Measurements from ENCODE around the gene GRIK4. TPM values are rescaled to one million over a fixed set of nuclear protein-coding genes. Genes with fewer than 3 reads are reported as not detected.

Gene GRIK4
- total RNA-seq, 1 donor from 2014 or later = 0.10 TPM

DNA sequence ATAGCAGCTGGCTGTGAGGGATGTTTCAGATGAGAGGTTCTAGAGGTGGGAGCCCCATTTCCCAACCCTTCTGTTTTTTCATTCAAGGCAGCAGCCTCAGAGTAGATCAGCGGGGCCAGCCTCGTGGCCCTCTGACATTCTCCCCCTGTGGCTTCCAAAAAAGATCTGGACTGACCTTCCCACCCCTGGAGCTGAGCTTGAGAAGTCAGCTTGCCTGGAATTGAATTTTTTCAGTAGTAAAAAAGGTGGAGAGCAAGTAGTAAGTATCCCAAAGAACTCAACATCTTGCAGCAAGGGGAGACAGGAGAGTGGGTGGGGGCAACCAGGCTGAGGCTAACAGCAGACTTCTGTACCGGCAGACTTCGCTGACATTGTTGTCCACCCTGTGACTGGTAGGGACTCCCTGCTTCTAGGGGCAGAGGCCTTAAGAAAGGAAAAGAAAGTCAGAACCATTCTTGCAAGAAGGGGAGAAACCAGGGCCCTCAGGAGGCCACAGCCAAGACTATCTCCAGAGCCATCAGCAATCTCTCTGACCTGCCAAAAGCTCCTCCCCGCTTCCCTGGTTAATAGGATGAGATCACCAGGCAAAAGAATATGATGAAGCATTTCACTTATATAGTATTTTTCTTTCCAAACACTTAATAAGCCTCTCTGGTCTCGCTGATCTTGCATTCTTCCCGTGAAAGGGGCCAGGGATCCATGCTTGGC is 2.0 kb upstream of the GRIK4 start:
- peak; percentile 77 for DNase-seq (ENCODE audit: low spot score)

DNA sequence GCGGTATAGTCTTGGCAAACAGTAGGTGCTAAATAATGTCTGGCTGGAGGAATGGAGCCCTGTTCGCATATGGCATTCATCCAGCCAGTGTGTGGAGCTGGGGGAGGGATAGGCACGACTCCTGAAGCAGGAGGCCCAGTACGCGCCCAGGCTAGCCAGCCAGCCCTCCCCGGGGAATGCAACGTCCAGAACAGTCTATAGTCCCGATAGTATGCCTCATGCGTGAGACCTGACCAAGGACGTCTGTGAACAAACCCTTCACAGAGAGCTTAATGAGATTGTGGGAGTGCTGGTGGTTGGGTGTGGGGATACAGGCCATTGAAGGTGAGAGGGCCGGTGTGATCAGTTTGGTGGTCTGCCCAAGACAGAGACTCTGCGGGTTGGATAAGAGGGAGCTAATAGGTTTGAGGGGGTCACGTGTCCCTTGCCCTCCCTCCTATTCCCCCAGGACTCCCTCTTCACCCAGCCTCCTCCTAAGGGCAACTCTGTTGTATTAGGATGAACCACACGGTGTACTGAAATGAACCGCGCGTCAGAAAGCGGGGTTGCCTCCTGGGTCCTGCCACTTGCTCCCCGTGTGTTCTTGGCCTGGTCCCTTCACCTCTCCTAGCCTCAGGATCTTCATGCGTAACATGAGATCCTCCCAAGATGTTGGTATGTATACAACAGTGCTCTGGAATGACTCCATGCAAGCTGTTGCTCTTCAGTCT is 987 bp upstream of the GRIK4 start:
- peak; percentile 87 for DNase-seq (ENCODE audit: low spot score)

GRCh38 chr11:120511820-120512738 is 531 bp downstream of the GRIK4 start:
- peak; percentile 83 for DNase-seq (ENCODE audit: low spot score)

DNA sequence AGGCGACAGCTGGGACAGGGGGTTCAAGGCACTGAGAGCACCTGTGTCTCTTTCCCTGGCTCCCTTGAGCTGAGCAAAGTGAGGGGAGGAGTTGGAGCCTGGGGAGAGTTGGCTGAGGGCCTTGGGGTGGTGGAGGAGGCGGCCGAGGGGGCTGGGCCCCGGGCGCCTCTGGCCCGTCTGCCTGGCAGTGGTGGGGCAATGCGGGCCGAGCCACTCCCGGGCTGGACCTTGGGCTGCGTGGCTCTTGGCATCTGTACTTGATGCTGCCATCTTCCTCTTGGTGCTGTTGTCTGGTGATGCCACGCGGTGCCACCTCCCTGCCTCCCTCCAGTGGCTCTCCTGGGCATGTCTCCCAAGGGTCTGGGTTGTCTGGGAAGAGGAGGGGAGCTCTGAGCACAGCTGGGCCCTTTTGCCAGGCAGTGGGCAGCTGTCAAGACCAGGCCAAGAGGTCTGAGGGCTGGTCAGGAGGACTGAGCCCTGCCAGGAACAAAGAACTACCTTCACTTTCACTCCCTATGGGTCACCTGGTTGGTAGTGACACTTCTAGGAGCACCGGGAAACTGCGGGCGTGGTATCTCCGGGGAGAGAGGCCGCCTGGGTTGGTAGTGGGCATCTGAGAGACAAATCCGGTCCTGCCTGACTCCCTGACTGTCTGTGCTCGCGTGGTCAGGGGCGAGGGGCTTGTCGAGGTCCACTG is 1.3 kb downstream of the GRIK4 start:
- peak; percentile 83 for DNase-seq (ENCODE audit: low spot score)

GRCh38 chr11:120513436-120514315 is 2.1 kb downstream of the GRIK4 start:
- peak; percentile 57 for DNase-seq (ENCODE audit: low spot score)

- peak; percentile 83 for DNase-seq (ENCODE audit: low spot score)
These were observed 3.1 kb downstream of the GRIK4 start for GRCh38 chr11:120514541-120515121.

GRCh38 chr11:120515186-120515723 is 3.7 kb downstream of the GRIK4 start:
- peak; percentile 74 for DNase-seq (ENCODE audit: low spot score)

GRCh38 chr11:120516461-120517389 is 5.2 kb downstream of the GRIK4 start:
- DNase-seq (ENCODE audit: low spot score) = peak; percentile 85

GRCh38 chr11:120517390-120517761 is 5.8 kb downstream of the GRIK4 start:
- DNase-seq (ENCODE audit: low spot score) = peak; percentile 33

DNA sequence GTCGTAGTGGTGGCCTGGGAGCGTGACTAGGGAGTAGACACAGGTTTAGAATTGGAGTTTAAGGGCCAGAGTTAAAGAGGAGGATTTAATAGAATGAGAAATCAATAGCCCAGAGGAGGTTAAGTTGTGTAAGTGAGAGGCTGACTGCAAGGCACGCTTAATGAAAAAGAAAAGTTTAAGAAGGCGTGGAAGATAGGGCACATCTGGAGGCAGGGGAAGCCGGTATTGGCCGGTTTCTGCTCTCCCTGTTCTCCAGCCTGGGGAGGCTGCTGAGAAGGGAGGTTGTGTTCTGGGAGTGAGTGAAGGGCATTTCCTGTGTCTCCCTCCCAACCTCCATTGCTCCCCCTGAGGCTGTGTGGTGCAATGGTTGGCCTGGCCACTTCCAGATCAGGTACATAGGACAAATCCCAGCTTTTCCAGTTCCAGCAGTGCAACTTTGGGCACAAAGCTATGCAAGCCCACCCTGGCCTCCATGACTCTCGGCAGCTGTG is 6.3 kb downstream of the GRIK4 start:
- peak; percentile 55 for DNase-seq (ENCODE audit: low spot score)

DNA sequence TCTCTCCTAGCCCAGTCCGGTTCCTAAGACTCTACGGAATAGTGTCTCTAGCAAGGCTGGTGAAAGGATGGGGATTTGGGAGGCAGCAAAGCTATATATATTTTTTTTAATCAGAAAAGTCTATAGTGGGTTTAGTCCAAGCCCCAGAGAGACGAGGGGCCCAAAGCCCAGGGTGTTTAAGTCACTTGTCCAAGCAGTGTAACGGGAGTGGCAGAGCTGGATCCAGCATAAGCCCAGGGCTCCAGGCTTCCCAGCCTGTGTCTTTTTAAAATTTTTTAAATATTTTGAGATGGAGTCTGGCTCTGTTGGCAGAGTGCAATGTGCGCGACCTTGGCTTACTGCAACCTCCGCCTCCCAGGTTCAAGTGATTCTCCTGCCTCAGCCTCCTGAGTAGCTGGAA is 6.8 kb downstream of the GRIK4 start:
- DNase-seq (ENCODE audit: low spot score) = peak; percentile 18

DNA sequence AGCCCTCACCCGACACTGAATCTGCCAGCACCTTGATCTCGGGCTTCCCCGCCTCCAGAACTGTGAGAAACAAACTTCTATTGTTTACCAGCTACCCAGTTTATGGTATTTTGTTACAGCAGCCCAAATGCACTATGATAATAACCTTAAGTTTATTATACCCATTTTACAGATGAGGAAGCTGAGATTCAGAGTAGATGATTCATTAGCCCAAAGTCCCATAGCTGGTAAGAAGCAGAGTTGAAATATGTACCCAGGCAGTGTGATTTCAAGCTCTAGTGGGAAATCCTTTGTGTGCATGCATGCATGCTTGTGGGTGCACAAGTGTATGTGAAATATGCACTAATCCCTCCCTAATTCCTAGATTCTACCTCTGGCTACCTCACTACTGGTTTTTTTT is 7.9 kb downstream of the GRIK4 start:
- DNase-seq (ENCODE audit: low spot score) = no peak

DNA sequence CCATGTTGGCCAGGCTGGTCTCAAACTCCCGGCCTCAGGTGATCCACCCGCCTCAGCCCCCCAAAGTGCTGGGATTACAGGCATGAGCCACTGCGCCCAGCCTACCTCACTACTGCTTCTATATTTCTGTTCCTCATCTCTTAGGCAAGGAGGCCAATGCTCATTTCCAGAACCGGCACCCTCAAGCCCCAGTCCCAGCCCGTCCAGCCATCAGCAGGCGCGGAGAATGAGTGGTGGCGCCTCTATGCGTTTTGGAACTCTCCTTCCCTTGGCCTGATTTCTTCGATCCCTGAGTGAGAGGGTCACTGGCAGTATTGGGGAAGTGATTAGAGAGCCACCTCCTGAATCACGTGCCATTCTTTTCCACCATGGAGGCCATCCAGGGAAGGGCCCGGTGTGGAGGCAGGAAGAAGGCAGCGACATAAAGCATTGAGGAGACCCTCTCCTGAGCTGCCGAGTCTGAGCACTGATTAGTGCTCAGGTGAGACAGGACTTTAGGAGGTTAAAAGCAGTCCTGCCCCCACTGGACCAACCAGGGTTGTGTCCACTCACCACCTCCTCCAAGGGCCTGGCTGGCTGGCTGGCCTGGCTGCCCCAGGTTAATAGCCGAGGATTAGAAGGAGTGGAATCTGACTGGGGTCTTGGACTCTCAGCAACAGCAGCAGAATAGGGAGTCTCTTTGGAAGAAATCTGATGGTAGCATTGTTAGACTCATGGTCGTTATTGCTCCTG is 8.7 kb downstream of the GRIK4 start:
- DNase-seq (ENCODE audit: low spot score) = peak; percentile 85

DNA sequence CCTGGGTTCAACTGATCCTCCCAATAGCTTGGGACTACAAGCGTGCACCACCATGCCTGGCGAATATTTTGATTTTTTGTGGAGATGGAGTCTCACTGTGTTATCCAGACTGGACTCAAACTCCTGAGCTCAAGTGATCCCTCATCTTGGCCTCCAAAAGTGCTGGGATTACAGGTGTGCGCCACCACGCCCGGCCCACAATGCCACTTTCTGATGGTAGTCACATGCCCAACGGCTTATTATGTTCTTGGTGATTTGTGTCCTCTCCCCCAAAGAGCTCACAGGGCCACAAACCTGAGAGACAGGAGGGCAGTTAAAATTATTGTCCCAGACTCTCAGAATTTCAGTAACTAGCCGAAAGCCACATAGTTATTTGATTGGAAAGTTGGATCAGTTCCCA is 9.6 kb downstream of the GRIK4 start:
- DNase-seq (ENCODE audit: low spot score) = peak; percentile 28

DNA sequence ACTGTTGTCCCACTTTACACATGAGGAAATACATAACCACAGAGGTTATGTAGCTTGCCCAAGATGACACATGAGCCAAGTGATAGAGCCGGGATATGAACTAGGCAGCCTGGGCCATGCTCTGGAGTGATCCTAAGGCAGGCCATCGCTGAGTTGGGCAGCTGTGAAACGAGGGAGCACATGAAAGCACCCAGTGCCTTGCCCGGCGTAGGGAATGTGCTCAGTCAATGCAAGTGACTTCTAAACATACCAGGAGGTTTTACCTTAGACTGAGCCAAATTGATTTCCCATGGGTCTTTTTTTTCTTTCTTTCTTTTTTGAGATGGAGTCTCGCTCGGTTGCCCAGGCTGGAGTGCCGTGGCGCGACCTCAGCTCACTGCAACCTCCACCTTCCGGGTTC is 10.5 kb downstream of the GRIK4 start:
- DNase-seq (ENCODE audit: low spot score) = peak; percentile 67

DNA sequence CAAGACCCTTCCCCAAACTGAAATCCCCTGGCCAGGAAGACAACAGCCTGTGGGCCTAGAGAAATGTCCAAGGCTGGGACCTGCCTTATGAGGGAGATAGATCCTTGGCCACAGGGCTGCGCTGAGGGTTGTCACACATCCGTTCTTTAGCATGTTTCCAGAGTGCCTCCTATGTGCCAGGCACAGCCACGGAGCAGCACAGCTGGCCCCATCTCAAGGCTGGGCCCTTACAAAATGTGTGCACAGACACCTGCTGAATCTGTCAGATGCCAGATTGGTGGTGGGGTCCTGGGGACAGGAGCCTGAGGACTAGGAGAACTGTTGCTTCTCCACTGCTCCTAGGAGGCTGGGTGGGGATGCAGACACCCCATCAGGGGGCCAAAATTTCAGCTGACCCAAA is 11.2 kb downstream of the GRIK4 start:
- DNase-seq (ENCODE audit: low spot score) = peak; percentile 55

DNA sequence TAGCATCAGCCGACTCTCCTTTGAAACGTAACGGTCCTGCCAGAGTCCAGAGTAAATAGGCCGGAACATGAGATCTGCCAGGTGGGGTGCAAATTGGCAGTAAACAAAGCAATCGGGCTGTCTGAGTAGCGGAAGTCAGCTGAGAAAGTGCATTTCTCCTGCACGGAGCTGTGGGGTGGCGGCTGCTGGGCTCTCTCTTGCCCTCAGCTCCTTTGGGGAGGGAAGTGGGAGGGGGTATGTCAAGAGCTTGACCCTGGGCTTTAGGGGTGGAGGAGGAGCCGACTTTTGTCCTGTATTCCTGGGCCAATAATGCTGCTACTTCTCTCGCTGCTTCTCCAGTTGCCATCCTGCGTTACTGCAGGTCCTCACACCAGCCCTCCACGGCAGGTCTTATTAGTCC is 11.6 kb downstream of the GRIK4 start:
- DNase-seq (ENCODE audit: low spot score) = peak; percentile 55

Measured in mesenteric fat pad (tissue), 1 donor.